Panc1 (cell line): Measurements from ENCODE around the gene MADCAM1. TPM values are rescaled to one million over a fixed set of nuclear protein-coding genes. Genes with fewer than 3 reads are reported as not detected.
A peak's percentile ranks its signal among the peaks of the same experiment; 100 is the strongest.

Experiments used
- ATAC-seq: fragments of 200-7000 bp; cut with Tn5 transposase; 2 replicates; pipeline ENCODE4 v1.9.1; 2020; ENCODE audit warnings: mild to moderate bottlenecking, moderate library complexity
- BruUV-seq: library from RNA; stranded (reverse); fragments of 400-500 nt; replicated peaks from 2 replicates; lab custom pipeline; 2021; lab: Mats Ljungman, UMichigan
- CTCF ChIA-PET: fragments of 300-600 bp; sonication (Branson Sonifier 250); formaldehyde crosslinking; loops from one replicate; lab custom pipeline; 2022; ENCODE audit warnings: antibody characterized with exemption; lab: Charles Lee
- POLR2A ChIA-PET: fragments of 300-600 bp; sonication (Branson Sonifier 250); formaldehyde crosslinking; loops from one replicate; lab custom pipeline; 2022; ENCODE audit warnings: antibody characterized with exemption; lab: Charles Lee
- DNase-seq: peaks from one replicate; pipeline ENCODE4 v3.0.0-alpha.2; 2010; ENCODE audit warnings: low read depth, low spot score
- H3K27ac ChIP-seq: 2 replicates; pipeline ENCODE4 v1.5.1; 2011; ENCODE audit warnings: mild to moderate bottlenecking, low read length, inconsistent platforms
- H3K27me3 ChIP-seq: fragments of 200-500 bp; sonication (Bioruptor generic); 2 replicates; pipeline ENCODE4 v1.6.0; 2014; ENCODE audit warnings: low read length, inconsistent platforms; ENCODE audit not compliant: control insufficient read depth, insufficient read depth
- H3K36me3 ChIP-seq: fragments of 200-500 bp; sonication (Bioruptor generic); 2 replicates; pipeline ENCODE4 v1.5.1; 2014; ENCODE audit warnings: inconsistent platforms, mild to moderate bottlenecking, low read length, moderate library complexity; ENCODE audit not compliant: control insufficient read depth, insufficient read depth
- H3K4me1 ChIP-seq: 2 replicates; pipeline ENCODE4 v1.5.1; 2011; ENCODE audit warnings: inconsistent platforms, mild to moderate bottlenecking, low read length, moderate library complexity; ENCODE audit not compliant: control insufficient read depth, insufficient read depth
- H3K4me3 ChIP-seq, 2 experiments: 2 replicates each; pipeline ENCODE4 v1.5.1; 2011 to 2012; ENCODE audit warnings: low read depth in 2 of 2, low read length in 2 of 2, mild to moderate bottlenecking in 2 of 2, inconsistent platforms in 1 of 2, moderate library complexity in 1 of 2
- H3K9me3 ChIP-seq: fragments of 200-500 bp; sonication (Bioruptor generic); 2 replicates; pipeline ENCODE4 v1.5.1; 2014; ENCODE audit warnings: low read depth, mild to moderate bottlenecking, inconsistent platforms, low read length, moderate library complexity; ENCODE audit not compliant: control insufficient read depth, insufficient read depth
- CTCF ChIP-seq: fragments of 450-650 bp; IDR thresholded peaks from 2 replicates; pipeline ENCODE4 v1.5.1; 2017; ENCODE audit warnings: mild to moderate bottlenecking
- POLR2AphosphoS5 ChIP-seq: IDR thresholded peaks from 2 replicates; pipeline ENCODE4 v1.6.1; 2012; ENCODE audit warnings: mild to moderate bottlenecking, low read depth, low read length, moderate library complexity
- REST ChIP-seq, 2 experiments: IDR thresholded peaks; 2 replicates each; pipeline ENCODE4 v1.6.1; 2011 to 2012; ENCODE audit warnings: low read depth in 2 of 2, control low read depth in 1 of 2, low read length in 1 of 2, mild to moderate bottlenecking in 1 of 2, moderate library complexity in 1 of 2; ENCODE audit not compliant: insufficient read depth in 1 of 2
- SIN3A ChIP-seq: IDR thresholded peaks from 2 replicates; pipeline ENCODE4 v1.6.1; 2012; ENCODE audit warnings: low read depth, mild to moderate bottlenecking, low read length, moderate library complexity, borderline replicate concordance; ENCODE audit not compliant: insufficient read depth
- TCF7L2 ChIP-seq: IDR thresholded peaks from 2 replicates; pipeline ENCODE4 v1.6.1; 2011; ENCODE audit warnings: mild to moderate bottlenecking, low read depth, low read length, inconsistent platforms
- in situ Hi-C: cut with HindIII; loops from 2 replicates; pipeline ENCODE4 v1.10.0; 2016; ENCODE audit warnings: low sequenced_read_pairs, low pct_unique_long_range_greater_than_20kb
- intact Hi-C: fragments of 100-400 bp; cut with micrococcal nuclease; formaldehyde crosslinking; loops from one replicate; pipeline ENCODE4 v1.10.0; 2022; ENCODE audit not compliant: unreplicated experiment
- total RNA-seq: library from RNA; stranded (reverse); gene quantifications from one replicate; pipeline ENCODE4 v1.2.1, GENCODE V29; 2021; ENCODE audit not compliant: unreplicated experiment

Gene MADCAM1
- total RNA-seq, 1 experiment from 2014 or later: 0.54 TPM

DNA sequence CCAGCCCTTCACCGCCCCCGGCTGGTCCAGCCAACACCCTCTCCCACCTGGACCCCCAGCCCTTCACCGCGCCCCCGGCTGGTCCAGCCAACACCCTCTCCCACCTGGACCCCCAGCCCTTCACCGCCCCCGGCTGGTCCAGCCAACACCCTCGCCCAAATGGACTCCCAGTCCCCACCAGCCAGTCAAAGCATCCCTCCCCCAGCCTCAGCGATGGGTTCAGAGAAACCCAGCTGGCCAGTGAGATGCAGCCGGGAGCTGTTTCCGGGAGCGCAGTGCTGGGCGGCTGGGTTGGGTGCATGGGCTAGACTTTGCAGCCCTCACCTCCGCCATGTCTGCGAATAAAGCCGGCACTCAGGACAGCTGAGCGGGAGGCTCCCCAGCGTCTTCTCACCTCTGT lies 28.7 kb downstream of the MADCAM1 start:
- TF ChIP-seq SIN3A (no peak), CTCF (no peak), TCF7L2 (no peak), POLR2AphosphoS5 (no peak)
- H3K4me1 ChIP-seq: peaks cover 7% of the 10 kb centered on the region; the same call in 1 of the 2 replicates
- no peak overlapping the region for H3K27ac ChIP-seq
- H3K27me3 ChIP-seq: no peaks in the 10 kb centered on the region
- no TSS peak for BruUV-seq
- DNase-seq (no peak), ATAC-seq (peak; percentile 24)
- intact Hi-C loops (no loop called here), in situ Hi-C loops (no loop called here)
- POLR2A ChIA-PET: no interaction called here
- H3K36me3 ChIP-seq: no peaks in the 10 kb centered on the region
- H3K4me3 ChIP-seq: no peak overlapping the region
- CTCF ChIA-PET: interaction anchor here (1.2 kb wide), 1 partner anchor 14 kb away, joined by 3 read pairs; no protein-coding TSS in a partner anchor
- no peaks in the 10 kb centered on the region for H3K9me3 ChIP-seq

GRCh38 chr19:525857-526419 lies 29.7 kb downstream of the MADCAM1 start:
- peaks cover 10% of the 10 kb centered on the region; the same call in 1 of the 2 replicates for H3K4me1 ChIP-seq
- ATAC-seq (no peak), DNase-seq (no peak)
- in situ Hi-C loops: no loop called here
- no peaks in the 10 kb centered on the region for H3K9me3 ChIP-seq
- ChIA-PET POLR2A (no interaction called here), CTCF (interaction anchor here (1.0 kb wide), 1 partner anchor 121 kb away, joined by 4 read pairs; no protein-coding TSS in a partner anchor)
- BruUV-seq: no TSS peak
- intact Hi-C loops: no loop called here
- H3K4me3 ChIP-seq: no peak overlapping the region
- H3K36me3 ChIP-seq: no peaks in the 10 kb centered on the region
- H3K27ac ChIP-seq: no peak overlapping the region
- no peaks in the 10 kb centered on the region for H3K27me3 ChIP-seq
- TF ChIP-seq TCF7L2 (no peak), SIN3A (no peak), POLR2AphosphoS5 (no peak), CTCF (no peak), REST (IDR thresholded peaks at IDR 0.05; ENCODE audit: insufficient read depth in 1 of 2, low read depth in 2 of 2, low read length in 1 of 2) (no peak)
